ENCODE data around the gene CD300A. TPM values are rescaled to one million over a fixed set of nuclear protein-coding genes. Genes with fewer than 3 reads are reported as not detected.
A peak's percentile ranks its signal among the peaks of the same experiment; 100 is the strongest.

The CD300A gene
- total RNA-seq, 2 experiments from 2014 or later, result 2.2 to 2.4 TPM

DNA sequence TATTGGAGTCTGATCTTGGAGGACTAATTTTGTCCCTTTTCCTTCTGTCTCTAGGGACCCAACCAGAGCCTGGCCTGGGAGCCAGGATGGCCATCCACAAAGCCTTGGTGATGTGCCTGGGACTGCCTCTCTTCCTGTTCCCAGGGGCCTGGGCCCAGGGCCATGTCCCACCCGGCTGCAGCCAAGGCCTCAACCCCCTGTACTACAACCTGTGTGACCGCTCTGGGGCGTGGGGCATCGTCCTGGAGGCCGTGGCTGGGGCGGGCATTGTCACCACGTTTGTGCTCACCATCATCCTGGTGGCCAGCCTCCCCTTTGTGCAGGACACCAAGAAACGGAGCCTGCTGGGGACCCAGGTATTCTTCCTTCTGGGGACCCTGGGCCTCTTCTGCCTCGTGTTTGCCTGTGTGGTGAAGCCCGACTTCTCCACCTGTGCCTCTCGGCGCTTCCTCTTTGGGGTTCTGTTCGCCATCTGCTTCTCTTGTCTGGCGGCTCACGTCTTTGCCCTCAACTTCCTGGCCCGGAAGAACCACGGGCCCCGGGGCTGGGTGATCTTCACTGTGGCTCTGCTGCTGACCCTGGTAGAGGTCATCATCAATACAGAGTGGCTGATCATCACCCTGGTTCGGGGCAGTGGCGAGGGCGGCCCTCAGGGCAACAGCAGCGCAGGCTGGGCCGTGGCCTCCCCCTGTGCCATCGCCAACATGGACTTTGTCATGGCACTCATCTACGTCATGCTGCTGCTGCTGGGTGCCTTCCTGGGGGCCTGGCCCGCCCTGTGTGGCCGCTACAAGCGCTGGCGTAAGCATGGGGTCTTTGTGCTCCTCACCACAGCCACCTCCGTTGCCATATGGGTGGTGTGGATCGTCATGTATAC, 26.5 kb upstream of the CD300A start:
- DNase-seq (no peak), ATAC-seq (no peak)
- TF ChIP-seq CTCF (IDR thresholded peaks at IDR 0.05), result no peak
- intact Hi-C loops (cut with micrococcal nuclease), result no loop called here
- ChIA-PET CTCF (interaction anchor here (0.9 to 4.5 kb wide), 4 partner anchors 16 to 60 kb away, joined by 3 to 37 read pairs (median 16); no protein-coding TSS in a partner anchor), POLR2A (no interaction called here)
- Mint-ChIP-seq H3K4me1 (ENCODE audit: low read depth) (peaks cover 3% of the 10 kb centered on the region), H3K27ac (no peak overlapping the region), H3K27me3 (peaks cover 5% of the 10 kb centered on the region), H3K9me3 (peaks cover 16% of the 10 kb centered on the region), H3K4me3 (no peak overlapping the region), H3K36me3 (ENCODE audit: low read depth) (peaks cover 4% of the 10 kb centered on the region)

GRCh38 chr17:74441537-74441936, 24.9 kb upstream of the CD300A start:
- peaks cover 4% of the 10 kb centered on the region for H3K36me3 Mint-ChIP-seq (ENCODE audit: low read depth)
- CTCF ChIA-PET, result interaction anchor here (1.2 to 1.6 kb wide), 2 partner anchors 62 to 73 kb away, joined by 3 to 4 read pairs; no protein-coding TSS in a partner anchor
- DNase-seq (no peak), ATAC-seq (no peak)
- TF ChIP-seq CTCF (IDR thresholded peaks at IDR 0.05), result no peak
- intact Hi-C loops (cut with micrococcal nuclease), result no loop called here
- H3K4me1 Mint-ChIP-seq (ENCODE audit: low read depth), result peaks cover 3% of the 10 kb centered on the region
- H3K4me3 Mint-ChIP-seq, result no peak overlapping the region
- no peak overlapping the region for H3K27ac Mint-ChIP-seq
- POLR2A ChIA-PET, result interaction anchor here (0.7 kb wide), 1 partner anchor 158 kb away, joined by 3 read pairs; no protein-coding TSS in a partner anchor
- H3K9me3 Mint-ChIP-seq, result peaks cover 16% of the 10 kb centered on the region
- peaks cover 1% of the 10 kb centered on the region for H3K27me3 Mint-ChIP-seq

- Mint-ChIP-seq H3K27ac (no peak overlapping the region), H3K4me3 (no peak overlapping the region), H3K36me3 (ENCODE audit: low read depth) (peaks cover 3% of the 10 kb centered on the region), H3K4me1 (ENCODE audit: low read depth) (peaks cover 7% of the 10 kb centered on the region), H3K27me3 (peaks cover 1% of the 10 kb centered on the region), H3K9me3 (peaks cover 13% of the 10 kb centered on the region)
- ATAC-seq (no peak), DNase-seq (no peak)
- TF ChIP-seq CTCF (IDR thresholded peaks at IDR 0.05), result no peak
- ChIA-PET CTCF (no interaction called here), POLR2A (no interaction called here)
- intact Hi-C loops (cut with micrococcal nuclease), result no loop called here
Observed at GRCh38 chr17:74442291-74442669, 24.2 kb upstream of the CD300A start.

DNA sequence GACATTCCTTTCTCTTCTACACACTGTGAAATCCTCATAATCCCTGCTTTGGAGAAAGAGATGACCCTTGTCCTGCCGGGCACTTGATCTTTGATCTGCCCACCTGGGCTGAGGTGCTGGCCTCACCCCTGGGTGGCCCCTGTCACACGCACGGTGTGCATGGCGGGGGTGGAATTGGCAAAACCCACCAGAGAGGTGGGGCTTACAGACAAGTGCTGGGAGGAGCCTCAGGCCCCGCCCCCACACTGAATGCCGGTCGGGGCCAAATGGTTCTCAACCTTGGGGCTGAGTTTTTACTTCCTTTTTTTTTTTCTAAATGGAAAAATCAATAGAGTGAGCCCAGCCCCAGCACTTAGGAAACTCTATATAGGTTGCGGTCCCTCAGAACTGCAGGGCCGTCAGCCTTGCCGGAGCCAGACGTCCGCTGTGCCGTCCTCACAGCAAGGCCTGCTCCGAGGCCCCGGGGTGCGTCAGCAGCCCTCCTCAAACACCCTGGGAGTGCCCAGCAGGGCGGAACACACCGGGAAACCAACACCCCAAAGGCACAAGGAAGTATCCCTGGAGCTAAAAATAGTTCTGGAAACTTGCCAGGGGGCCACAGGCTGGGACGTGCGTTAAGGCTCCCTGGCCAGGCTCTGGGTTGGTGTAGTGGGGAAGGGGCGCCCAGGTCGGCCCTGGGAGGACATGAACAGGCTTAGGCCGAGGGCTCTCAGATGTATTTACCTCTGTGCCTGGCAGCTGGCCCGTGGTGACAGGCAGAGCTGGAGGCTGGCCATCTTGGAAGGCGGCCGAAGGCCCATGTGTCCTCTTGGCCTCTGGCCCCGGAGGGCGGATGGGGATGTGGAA, 23.5 kb upstream of the CD300A start:
- Mint-ChIP-seq H3K9me3 (peaks cover 13% of the 10 kb centered on the region), H3K4me3 (no peak overlapping the region), H3K4me1 (ENCODE audit: low read depth) (peaks cover 7% of the 10 kb centered on the region), H3K27ac (no peak overlapping the region), H3K27me3 (peaks cover 1% of the 10 kb centered on the region), H3K36me3 (ENCODE audit: low read depth) (peaks cover 3% of the 10 kb centered on the region)
- TF ChIP-seq CTCF (IDR thresholded peaks at IDR 0.05), result no peak
- peak; percentile 71 for ATAC-seq
- CTCF ChIA-PET, result interaction anchor here (0.6 to 2.8 kb wide), 4 partner anchors 12 to 51 kb away, joined by 4 to 10 read pairs (median 4); no protein-coding TSS in a partner anchor
- DNase-seq, result peak; percentile 53
- POLR2A ChIA-PET, result no interaction called here
- intact Hi-C loops (cut with micrococcal nuclease), result no loop called here

Data from activated CD8-positive, alpha-beta T cell treated with anti-CD3 and anti-CD28 coated beads for 36 hours (primary cell).